ENCODE data around the gene ADSS2.

DNA sequence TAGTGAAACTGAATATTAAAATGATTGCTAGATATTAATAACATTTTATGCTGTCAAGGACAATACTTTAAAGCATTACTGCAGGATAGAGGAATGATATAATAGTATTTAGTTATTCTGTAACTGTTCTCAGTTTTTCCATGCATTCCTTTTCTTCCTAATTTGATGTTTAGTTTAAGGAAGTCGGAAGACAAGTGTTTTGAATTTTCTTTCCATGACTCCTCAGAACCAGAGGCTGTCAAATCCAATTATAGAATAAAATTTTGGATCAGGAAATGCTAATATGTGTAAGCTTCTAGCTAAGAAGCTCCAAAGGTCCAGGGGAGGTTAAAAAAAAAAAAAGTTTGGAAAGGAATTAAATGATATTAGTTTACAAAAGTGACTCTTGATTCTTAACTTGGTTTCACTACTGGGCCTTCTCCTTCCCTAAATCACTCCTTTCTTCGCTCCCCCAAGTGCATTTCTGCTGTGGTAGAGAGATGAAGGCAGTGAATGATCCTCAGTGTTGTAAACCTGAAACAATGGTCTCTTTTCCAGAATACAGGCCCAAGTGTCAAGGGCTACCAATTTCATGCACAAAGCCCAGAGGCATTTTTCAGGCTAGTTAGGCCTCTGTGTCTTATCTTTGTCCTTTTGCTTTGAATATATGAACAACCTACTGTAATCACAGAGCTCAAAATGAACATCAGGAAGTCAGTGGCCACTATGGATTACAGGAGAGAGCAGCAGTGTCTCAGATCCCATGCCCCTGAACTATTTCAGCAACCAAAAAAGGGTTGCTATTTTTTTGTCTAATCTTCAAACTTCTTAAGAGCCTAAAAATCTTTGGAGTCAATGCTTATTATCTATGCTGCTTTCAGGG is 6.2 kb downstream of the ADSS2 start:
- TF ChIP-seq POLR2AphosphoS5 (IDR thresholded peaks at IDR 0.05; ENCODE audit: low read depth, low read length), result no peak
- TF ChIP-seq POLR2A (IDR thresholded peaks at IDR 0.05; ENCODE audit: low read depth, low read length), result no peak
- no peak for TF ChIP-seq POU2F2 (IDR thresholded peaks at IDR 0.05; ENCODE audit: low read depth, low read length)
- no peak for TF ChIP-seq TAF1 (IDR thresholded peaks at IDR 0.05; ENCODE audit: low read depth, low read length)
